IPS-NIHi11 (cell line): Measurements from ENCODE around the gene OSMR.
A peak's percentile ranks its signal among the peaks of the same experiment; 100 is the strongest.

Experiments
- DNase-seq: peaks from one replicate; pipeline ENCODE4 v3.0.0; 2012; ENCODE audit warnings: mixed read lengths, low spot score

The OSMR gene

DNA sequence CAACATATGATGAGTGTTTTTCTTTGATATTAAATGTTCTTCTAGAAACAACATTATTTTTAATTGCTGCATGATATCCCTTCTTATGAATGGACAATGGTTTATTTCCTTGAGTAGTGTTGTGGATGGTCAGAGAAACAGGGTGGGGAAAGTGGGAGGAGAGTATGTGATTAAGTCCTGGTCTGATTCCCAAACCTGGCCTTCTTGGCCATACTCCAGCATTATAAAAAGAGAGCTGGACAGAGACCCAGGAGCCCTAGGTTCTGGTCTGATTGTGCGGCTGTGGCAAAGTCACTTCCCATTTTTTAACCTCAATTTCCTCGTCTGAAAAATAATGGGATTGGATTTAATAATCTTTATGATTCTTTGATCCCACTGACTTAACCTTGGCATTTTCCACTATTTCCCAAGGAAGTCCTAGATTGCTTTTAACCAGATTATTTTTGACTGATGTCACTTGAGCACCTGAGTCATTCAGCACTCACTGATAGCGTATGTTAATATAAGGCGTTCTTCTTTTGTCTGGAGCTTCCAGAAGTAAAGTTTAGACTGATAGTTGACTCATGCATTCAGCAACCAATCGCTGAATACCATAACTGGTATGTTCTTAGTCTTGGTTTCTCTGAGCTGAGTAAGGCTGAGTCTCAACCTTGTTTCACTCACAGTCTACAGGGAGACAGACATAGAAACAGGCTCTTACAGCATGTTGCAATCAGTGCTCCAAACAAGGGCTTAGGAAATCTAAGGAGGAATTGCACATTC lies 26.2 kb downstream of the OSMR start:
- no peak for DNase-seq

GRCh38 chr5:38872826-38873225 lies 27.0 kb downstream of the OSMR start:
- no peak for DNase-seq

GRCh38 chr5:38874948-38875456 lies 29.2 kb downstream of the OSMR start:
- no peak for DNase-seq

GRCh38 chr5:38878391-38879077 lies 32.7 kb downstream of the OSMR start:
- no peak for DNase-seq

DNA sequence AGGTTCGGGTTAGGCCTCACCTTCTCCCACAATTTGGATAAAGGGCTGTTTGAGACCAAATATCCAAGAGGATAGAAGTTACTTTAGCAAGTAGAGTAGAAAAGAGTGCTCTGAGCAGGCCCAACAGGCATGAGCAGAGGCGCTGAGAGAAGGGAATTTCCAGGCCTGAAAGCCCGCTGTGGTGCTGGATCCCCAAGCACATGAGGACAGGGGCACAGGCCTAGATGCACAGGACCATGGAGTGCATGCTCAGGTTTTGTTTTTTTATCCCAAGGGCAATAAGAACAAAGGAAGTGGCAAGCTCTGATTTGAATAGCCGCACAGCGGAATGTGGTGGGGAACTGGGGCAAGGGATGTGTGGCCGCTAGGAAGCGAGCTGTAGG lies 33.3 kb downstream of the OSMR start:
- no peak for DNase-seq

- no peak for DNase-seq
Observed at GRCh38 chr5:38883842-38884241, 38.0 kb downstream of the OSMR start.

DNA sequence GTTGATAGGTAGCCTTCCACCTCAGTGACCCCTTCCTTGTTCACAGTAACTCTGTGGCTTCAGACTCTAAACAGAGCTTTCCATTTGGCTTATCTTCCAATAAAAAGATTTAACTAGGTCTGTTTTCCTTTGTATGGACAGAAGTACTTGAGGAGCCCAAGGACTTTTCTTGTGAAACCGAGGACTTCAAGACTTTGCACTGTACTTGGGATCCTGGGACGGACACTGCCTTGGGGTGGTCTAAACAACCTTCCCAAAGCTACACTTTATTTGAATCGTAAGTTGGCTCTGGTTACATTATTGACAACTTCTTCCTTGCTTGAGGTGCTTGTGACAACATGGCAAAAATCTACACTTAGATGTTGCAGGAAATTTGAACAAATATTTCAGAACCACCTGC lies 39.4 kb downstream of the OSMR start:
- DNase-seq = no peak

- peak; percentile 50 for DNase-seq
Observed at GRCh38 chr5:38888041-38888440, 42.2 kb downstream of the OSMR start.

GRCh38 chr5:38889424-38889823 lies 43.6 kb downstream of the OSMR start:
- DNase-seq = no peak

- DNase-seq = no peak
Observed at GRCh38 chr5:38891563-38891962, 45.8 kb downstream of the OSMR start.

DNA sequence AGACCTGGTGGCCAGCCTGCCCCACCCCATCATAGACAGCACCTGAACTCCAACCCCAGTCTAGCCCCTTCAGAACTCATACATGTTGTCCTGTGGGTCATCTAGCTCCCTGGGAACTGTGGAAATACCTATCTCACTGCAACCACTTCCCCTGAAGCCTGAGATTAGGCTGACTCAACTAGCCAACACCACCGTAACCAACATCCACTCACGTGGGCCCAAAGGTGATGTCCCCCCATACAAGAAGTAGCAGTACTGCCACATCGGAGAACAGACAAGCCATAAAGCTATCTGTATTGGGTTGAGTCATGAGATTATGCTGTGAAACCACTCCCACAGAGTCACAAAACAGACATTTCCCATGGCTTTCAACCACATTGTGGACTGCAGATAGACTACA lies 46.6 kb downstream of the OSMR start:
- DNase-seq = no peak

- no peak for DNase-seq
Observed at GRCh38 chr5:38896760-38897159, 50.9 kb downstream of the OSMR start.

- no peak for DNase-seq
Observed at GRCh38 chr5:38899936-38900335, 54.1 kb downstream of the OSMR start.

DNA sequence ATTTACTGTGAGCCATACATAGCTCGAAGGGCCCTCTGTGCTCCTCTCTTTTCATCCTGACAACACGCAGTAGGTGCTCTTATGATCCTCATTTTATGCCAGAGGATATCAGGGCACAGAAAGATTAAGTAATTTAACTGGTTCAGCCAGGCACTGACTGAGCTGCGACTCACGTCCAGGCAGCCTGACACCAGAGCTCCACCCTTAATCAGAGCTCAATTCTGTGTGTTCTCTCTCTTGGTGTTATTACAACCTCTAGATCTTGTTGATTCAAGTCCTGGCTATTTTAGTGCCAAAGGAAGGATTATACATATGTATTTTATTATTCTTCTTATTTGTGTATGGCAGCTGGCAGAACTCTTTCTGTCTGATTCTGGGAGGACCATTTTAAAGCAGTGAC lies 59.7 kb downstream of the OSMR start:
- no peak for DNase-seq

- no peak for DNase-seq
Observed at GRCh38 chr5:38906503-38906902, 60.7 kb downstream of the OSMR start.

GRCh38 chr5:38911933-38912332 lies 66.1 kb downstream of the OSMR start:
- no peak for DNase-seq

DNA sequence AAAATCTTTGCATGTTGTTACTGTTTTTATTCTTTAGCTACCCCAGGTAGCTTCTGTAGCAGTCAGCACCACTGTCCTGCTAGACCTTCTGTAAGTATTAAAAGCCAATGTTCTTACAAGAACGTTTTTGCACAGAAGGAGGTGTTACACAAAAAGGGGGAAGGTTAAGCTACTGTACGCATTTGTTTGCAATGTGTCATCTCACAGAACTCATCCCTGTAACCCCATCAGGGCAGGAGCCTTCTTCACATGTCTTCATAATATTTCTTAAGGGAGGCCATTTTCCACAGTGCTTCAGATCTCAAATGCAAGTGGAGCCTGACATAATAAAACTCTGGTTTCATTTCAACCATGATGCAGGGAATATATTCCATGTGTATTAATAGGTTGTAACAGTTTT lies 67.9 kb downstream of the OSMR start:
- DNase-seq = no peak

DNA sequence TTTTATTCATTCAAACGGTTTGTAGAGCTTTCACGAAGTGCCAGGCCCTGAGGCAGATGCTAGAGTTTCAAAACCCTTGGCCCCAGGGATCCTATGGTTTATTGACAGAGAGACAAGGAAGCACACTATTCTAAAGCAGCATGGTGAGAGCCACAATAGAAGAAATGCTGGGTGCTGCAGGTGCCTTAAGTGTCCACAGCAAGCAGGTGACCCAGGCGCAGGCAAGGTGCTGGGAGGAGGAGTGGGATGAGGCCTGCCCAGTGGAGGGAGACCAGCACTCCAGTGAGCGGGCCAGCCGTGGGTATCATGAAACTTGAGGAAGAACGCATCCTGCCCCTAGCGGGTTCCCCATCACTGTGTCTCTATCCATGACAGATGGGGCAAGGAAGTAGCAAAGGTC lies 71.0 kb downstream of the OSMR start:
- no peak for DNase-seq

- DNase-seq = peak; percentile 64
Observed at GRCh38 chr5:38921174-38921573, 75.4 kb downstream of the OSMR start.

DNA sequence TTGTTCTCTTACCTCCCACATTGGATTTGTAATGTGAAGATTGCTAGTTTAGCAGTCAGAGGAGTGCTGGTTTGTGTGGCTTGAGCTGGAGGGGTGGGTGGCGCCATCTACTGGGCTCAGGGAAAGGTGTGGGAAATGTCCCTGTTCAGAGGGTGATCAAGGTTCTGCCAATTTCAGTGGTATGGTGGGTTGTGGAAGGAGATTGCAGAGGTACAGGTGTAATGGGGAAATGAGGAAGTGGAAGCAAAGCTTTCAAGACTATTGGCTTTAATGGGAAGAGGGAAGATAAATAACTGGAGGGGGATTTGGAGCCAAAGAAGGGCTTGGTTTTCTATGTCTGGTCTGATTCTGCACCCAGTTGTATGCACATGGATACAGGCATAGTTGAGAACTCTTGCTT lies 76.4 kb downstream of the OSMR start:
- peak; percentile 74 for DNase-seq

DNA sequence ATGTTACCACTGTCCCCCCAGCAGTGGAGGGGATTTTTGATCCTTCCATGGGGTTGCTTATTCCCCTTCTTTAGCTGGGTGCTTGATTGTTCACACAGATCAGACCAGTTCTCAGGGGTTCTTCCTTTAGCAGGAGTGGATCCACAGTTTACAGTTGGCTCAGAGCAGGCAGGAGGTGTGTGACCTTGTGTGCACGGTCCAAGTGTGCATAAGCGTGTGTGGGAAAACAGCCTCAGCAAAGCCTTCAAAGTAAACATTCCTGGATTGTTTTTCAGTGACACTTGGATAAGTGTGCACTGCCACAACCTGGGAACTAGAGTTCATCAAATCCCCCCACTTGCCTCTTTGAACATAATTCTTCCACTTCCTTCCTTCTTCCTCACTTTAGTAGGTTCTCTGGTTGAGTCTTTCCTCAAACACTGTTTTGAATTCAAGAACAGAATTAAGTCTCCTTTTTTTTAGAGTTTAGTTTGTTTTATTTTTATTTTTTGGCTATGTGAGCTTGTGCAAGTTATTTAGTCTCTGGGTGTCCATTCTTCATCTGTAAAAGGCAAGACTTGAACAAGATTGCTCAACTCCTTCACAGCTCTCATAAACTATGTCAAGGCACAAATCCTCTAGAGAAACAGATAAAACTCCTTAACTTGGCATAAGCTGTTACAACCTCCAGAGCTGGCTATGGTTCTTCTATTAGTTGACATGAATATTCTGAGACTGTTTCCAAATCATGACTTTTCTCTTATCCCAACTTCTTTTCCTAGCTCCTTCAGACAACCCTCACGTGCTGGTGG lies 78.0 kb downstream of the OSMR start:
- DNase-seq = no peak

DNA sequence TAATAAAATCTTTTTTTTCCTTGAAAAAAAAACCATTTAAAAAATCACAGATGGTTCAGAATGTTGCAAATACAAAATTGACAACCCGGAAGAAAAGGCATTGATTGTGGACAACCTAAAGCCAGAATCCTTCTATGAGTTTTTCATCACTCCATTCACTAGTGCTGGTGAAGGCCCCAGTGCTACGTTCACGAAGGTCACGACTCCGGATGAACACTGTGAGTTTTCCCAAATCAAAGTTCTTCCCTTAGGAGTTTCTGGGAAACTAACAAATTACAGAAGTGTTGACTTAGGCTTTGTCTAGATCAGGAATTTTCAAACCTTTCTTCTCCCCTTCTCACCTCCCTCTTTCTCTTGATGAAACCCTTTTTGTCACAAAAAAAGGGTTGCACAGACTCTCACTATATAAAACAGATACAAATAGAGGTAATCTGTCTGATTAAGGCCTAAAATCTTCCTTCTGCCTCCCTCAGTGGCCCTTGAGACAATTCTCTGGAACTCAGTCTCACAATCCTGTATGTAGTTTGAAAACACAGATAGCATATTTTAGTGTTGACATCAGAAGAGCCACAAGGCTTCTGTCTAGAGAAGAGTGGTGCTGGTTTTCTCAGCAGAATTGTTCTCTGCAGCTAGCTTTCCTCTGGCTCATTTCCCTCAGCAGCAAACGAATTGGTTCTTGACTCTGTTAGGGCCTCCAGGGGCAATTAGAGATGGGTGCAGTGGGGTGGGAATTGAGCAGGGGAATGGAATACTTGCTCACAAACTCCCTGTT lies 79.5 kb downstream of the OSMR start:
- no peak for DNase-seq
